WTC11 (cell line): ENCODE results near the gene RTN4RL1. TPM values are rescaled to one million over a fixed set of nuclear protein-coding genes. Genes with fewer than 3 reads are reported as not detected.

Experiments
- ATAC-seq: fragments of 200-7000 bp; cut with Tn5 transposase; 2 replicates; pipeline ENCODE4 v1.10.0; 2021; ENCODE audit warnings: mild to moderate bottlenecking, moderate library complexity
- CTCF ChIA-PET: fragments of 300-600 bp; sonication (Branson Sonifier 250); formaldehyde crosslinking; loops from one replicate; lab custom pipeline; 2021; ENCODE audit warnings: antibody characterized with exemption; lab: Charles Lee
- POLR2A ChIA-PET: fragments of 350-600 bp; sonication (Branson Sonifier 250); formaldehyde crosslinking; loops from one replicate; lab custom pipeline; 2021; ENCODE audit warnings: antibody characterized with exemption; lab: Charles Lee
- DNase-seq: peaks from one replicate; pipeline ENCODE4 v3.0.0; 2021; ENCODE audit warnings: low spot score
- H3K27ac Mint-ChIP-seq: 2 replicates; pipeline ENCODE4 v1.8.0; 2021; ENCODE audit warnings: mixed read lengths
- H3K27me3 Mint-ChIP-seq: 2 replicates; pipeline ENCODE4 v1.8.0; 2021; ENCODE audit warnings: low read depth, mild to moderate bottlenecking, moderate library complexity, mixed read lengths
- H3K36me3 Mint-ChIP-seq: 2 replicates; pipeline ENCODE4 v1.8.0; 2021; ENCODE audit warnings: mixed read lengths
- H3K4me1 Mint-ChIP-seq: 2 replicates; pipeline ENCODE4 v1.8.0; 2022; ENCODE audit warnings: mixed read lengths
- H3K4me3 Mint-ChIP-seq: 2 replicates; pipeline ENCODE4 v1.8.0; 2021; ENCODE audit warnings: mild to moderate bottlenecking, moderate library complexity, mixed read lengths
- H3K9me3 Mint-ChIP-seq: 2 replicates; pipeline ENCODE4 v1.8.0; 2021; ENCODE audit warnings: mixed read lengths
- CBFB ChIP-seq: sonication (generic); formaldehyde crosslinking; IDR thresholded peaks from 2 replicates; pipeline ENCODE4 v1.8.1; 2022; ENCODE audit warnings: mild to moderate bottlenecking, low read depth, missing genetic modification reagents
- CREM ChIP-seq: sonication (generic); formaldehyde crosslinking; IDR thresholded peaks from 2 replicates; pipeline ENCODE4 v1.8.1; 2022; ENCODE audit warnings: mild to moderate bottlenecking, missing genetic modification reagents, moderate library complexity
- ETV6 ChIP-seq: sonication (generic); formaldehyde crosslinking; IDR thresholded peaks from 2 replicates; pipeline ENCODE4 v1.8.1; 2022; ENCODE audit warnings: mild to moderate bottlenecking, missing genetic modification reagents
- FOXJ3 ChIP-seq: sonication (generic); formaldehyde crosslinking; IDR thresholded peaks from 2 replicates; pipeline ENCODE4 v1.9.0; 2021; ENCODE audit warnings: missing genetic modification reagents, mild to moderate bottlenecking, borderline replicate concordance
- GRHL2 ChIP-seq: fragments of 250-450 bp; sonication (Bioruptor Pico); IDR thresholded peaks from 2 replicates; pipeline ENCODE4 v1.8.0; 2022; ENCODE audit warnings: mild to moderate bottlenecking, moderate library complexity; ENCODE audit not compliant: insufficient replicate concordance, severe bottlenecking
- HMGA2 ChIP-seq: fragments of 250-450 bp; sonication (Bioruptor Pico); IDR thresholded peaks from 2 replicates; pipeline ENCODE4 v1.4.0; 2021; ENCODE audit warnings: mild to moderate bottlenecking, moderate library complexity
- NFATC4 ChIP-seq: fragments of 250-450 bp; sonication (Bioruptor Pico); IDR thresholded peaks from 2 replicates; pipeline ENCODE4 v1.9.0; 2021; ENCODE audit warnings: mild to moderate bottlenecking
- NFE2L1 ChIP-seq: sonication (generic); formaldehyde crosslinking; IDR thresholded peaks from 2 replicates; pipeline ENCODE4 v1.8.1; 2023; ENCODE audit warnings: missing genetic modification reagents
- NR2C2 ChIP-seq: sonication (generic); formaldehyde crosslinking; IDR thresholded peaks from 2 replicates; pipeline ENCODE4 v1.8.0; 2022; ENCODE audit warnings: mild to moderate bottlenecking, missing genetic modification reagents
- RORB ChIP-seq: fragments of 250-450 bp; sonication (Bioruptor Pico); IDR thresholded peaks from 2 replicates; pipeline ENCODE4 v1.9.0; 2021; ENCODE audit warnings: mild to moderate bottlenecking
- SMAD3 ChIP-seq: sonication (generic); formaldehyde crosslinking; IDR thresholded peaks from 2 replicates; pipeline ENCODE4 v1.8.0; 2022; ENCODE audit warnings: missing genetic modification reagents, mild to moderate bottlenecking, borderline replicate concordance
- TEAD4 ChIP-seq: sonication (generic); formaldehyde crosslinking; IDR thresholded peaks from 2 replicates; pipeline ENCODE4 v1.8.0; 2022; ENCODE audit warnings: mild to moderate bottlenecking, missing genetic modification reagents
- ZBTB21 ChIP-seq: sonication (generic); formaldehyde crosslinking; IDR thresholded peaks from 2 replicates; pipeline ENCODE4 v1.8.1; 2023; ENCODE audit warnings: mild to moderate bottlenecking, missing genetic modification reagents, borderline replicate concordance
- ZNF317 ChIP-seq: sonication (generic); formaldehyde crosslinking; IDR thresholded peaks from 2 replicates; pipeline ENCODE4 v1.8.1; 2023; ENCODE audit warnings: low read depth, mild to moderate bottlenecking, moderate library complexity, missing genetic modification reagents, borderline replicate concordance
- total RNA-seq: library from RNA; stranded (reverse); gene quantifications from 3 replicates; pipeline ENCODE4 v1.2.3, GENCODE V29; 2021
- TF ChIP-seq, protein P1 (sequence below): sonication (generic); formaldehyde crosslinking; conservative IDR thresholded peaks from 2 replicates; pipeline ENCODE4 v1.8.1; 2023; ENCODE audit warnings: mild to moderate bottlenecking, low read depth, missing genetic modification reagents, moderate library complexity
- TF ChIP-seq, protein P2 (sequence below): fragments of 200-600 bp; IDR thresholded peaks from 2 replicates; pipeline ENCODE4 v1.8.0; 2022; ENCODE audit warnings: antibody characterized with exemption
- TF ChIP-seq, protein P3 (sequence below): fragments of 250-450 bp; sonication (Bioruptor Pico); IDR thresholded peaks from 2 replicates; pipeline ENCODE4 v1.9.0; 2021; ENCODE audit warnings: mild to moderate bottlenecking
- TF ChIP-seq, protein P4 (sequence below): sonication (generic); formaldehyde crosslinking; IDR thresholded peaks from 2 replicates; pipeline ENCODE4 v1.8.1; 2022; ENCODE audit warnings: low read depth, missing genetic modification reagents, borderline replicate concordance
- TF ChIP-seq, protein P5 (sequence below): sonication (generic); formaldehyde crosslinking; IDR thresholded peaks from 2 replicates; pipeline ENCODE4 v1.8.0; 2023; ENCODE audit warnings: mild to moderate bottlenecking, missing genetic modification reagents
- TF ChIP-seq, protein P6 (sequence below): fragments of 250-450 bp; sonication (Bioruptor Pico); IDR thresholded peaks from 2 replicates; pipeline ENCODE4 v1.9.0; 2021; ENCODE audit warnings: mild to moderate bottlenecking
- TF ChIP-seq, protein P7 (sequence below): sonication (generic); formaldehyde crosslinking; IDR thresholded peaks from 2 replicates; pipeline ENCODE4 v1.8.1; 2022; ENCODE audit warnings: mild to moderate bottlenecking, moderate library complexity, missing genetic modification reagents
- TF ChIP-seq, protein P8 (sequence below): sonication (generic); formaldehyde crosslinking; IDR thresholded peaks from 2 replicates; pipeline ENCODE4 v1.8.1; 2023; ENCODE audit warnings: mild to moderate bottlenecking, missing genetic modification reagents, moderate library complexity

Gene RTN4RL1
- total RNA-seq, 1 experiment from 2014 or later: 0.72 TPM

DNA sequence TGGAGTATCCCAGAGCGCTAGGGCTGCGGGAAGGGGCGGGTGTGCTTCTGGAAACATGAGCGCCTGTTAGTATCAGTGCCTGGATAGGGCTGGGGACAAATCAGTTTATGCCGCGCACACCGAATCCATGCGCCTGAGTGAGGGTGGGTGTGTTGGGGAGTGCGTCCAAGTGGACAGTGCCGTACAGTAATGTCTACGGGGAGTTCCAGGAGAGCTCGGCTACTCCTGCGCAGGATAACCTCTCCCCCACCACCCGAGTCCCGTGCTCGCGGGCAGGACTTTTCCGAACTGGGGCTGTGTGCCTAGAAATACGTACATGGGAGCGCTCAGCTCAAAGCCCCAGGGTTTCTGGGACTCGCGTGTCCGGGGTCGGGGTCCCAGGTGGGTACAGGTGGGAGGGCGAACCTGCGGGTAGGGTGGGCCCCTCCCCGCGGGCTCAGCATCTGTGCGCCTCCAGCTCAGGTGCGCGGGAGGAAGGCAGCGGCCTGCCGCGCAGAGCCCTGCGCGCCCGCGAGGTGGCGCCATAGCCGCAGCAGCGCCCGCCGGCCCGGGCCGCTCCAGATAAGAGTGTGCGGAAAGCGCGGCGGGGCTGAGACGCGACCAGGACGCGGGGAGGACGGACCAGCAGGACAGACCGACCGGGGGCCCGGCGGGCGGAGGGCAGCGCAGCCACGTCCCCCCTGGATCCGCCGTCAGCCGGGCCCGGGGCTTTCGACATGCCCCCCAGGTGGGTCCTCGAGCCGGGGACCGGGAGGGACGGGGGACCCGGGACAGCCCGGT is 29.6 kb upstream of the RTN4RL1 start, which contains the start of gene HIC1 (continued):
- TF ChIP-seq, protein P1, sequence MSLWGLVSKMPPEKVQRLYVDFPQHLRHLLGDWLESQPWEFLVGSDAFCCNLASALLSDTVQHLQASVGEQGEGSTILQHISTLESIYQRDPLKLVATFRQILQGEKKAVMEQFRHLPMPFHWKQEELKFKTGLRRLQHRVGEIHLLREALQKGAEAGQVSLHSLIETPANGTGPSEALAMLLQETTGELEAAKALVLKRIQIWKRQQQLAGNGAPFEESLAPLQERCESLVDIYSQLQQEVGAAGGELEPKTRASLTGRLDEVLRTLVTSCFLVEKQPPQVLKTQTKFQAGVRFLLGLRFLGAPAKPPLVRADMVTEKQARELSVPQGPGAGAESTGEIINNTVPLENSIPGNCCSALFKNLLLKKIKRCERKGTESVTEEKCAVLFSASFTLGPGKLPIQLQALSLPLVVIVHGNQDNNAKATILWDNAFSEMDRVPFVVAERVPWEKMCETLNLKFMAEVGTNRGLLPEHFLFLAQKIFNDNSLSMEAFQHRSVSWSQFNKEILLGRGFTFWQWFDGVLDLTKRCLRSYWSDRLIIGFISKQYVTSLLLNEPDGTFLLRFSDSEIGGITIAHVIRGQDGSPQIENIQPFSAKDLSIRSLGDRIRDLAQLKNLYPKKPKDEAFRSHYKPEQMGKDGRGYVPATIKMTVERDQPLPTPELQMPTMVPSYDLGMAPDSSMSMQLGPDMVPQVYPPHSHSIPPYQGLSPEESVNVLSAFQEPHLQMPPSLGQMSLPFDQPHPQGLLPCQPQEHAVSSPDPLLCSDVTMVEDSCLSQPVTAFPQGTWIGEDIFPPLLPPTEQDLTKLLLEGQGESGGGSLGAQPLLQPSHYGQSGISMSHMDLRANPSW: no peak
- TF ChIP-seq CREM (CRISPR knock-in tag) (no peak), CBFB (CRISPR knock-in tag) (peak; percentile 42; the same call in 1 of the 2 replicates), ZBTB21 (peak; percentile 35; the same call in 1 of the 2 replicates)
- TF ChIP-seq, protein P2, sequence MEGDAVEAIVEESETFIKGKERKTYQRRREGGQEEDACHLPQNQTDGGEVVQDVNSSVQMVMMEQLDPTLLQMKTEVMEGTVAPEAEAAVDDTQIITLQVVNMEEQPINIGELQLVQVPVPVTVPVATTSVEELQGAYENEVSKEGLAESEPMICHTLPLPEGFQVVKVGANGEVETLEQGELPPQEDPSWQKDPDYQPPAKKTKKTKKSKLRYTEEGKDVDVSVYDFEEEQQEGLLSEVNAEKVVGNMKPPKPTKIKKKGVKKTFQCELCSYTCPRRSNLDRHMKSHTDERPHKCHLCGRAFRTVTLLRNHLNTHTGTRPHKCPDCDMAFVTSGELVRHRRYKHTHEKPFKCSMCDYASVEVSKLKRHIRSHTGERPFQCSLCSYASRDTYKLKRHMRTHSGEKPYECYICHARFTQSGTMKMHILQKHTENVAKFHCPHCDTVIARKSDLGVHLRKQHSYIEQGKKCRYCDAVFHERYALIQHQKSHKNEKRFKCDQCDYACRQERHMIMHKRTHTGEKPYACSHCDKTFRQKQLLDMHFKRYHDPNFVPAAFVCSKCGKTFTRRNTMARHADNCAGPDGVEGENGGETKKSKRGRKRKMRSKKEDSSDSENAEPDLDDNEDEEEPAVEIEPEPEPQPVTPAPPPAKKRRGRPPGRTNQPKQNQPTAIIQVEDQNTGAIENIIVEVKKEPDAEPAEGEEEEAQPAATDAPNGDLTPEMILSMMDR: peak; percentile 86

DNA sequence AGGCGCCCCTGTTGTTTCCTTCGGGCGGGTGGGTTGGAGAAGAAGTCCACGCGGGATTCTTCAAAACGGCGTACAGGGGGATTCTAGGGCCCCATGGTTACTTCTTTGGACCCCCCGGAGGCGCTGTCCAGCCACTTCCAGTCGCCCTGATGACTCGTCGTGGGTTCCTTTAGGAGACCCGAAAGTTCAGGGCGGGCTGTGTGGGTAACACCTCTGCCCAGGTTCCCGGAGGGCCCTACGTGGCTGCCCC is 29.1 kb upstream of the RTN4RL1 start:
- H3K27ac Mint-ChIP-seq: no peak overlapping the region
- no peaks in the 10 kb centered on the region for H3K9me3 Mint-ChIP-seq
- CTCF ChIA-PET: interaction anchor here (0.5 to 6.2 kb wide), 51 partner anchors 8 to 337 kb away, joined by 3 to 229 read pairs (median 5); partner anchors contain the start of genes DPH1, OVCA2, SGSM2 and TSR1
- H3K4me3 Mint-ChIP-seq: peak overlapping the region; percentile 60
- H3K4me1 Mint-ChIP-seq: no peaks in the 10 kb centered on the region
- H3K27me3 Mint-ChIP-seq: peaks cover 67% of the 10 kb centered on the region
- no peaks in the 10 kb centered on the region for H3K36me3 Mint-ChIP-seq
- no peak for DNase-seq
- ATAC-seq: no peak
- POLR2A ChIA-PET: no interaction called here
- TF ChIP-seq, protein P3, sequence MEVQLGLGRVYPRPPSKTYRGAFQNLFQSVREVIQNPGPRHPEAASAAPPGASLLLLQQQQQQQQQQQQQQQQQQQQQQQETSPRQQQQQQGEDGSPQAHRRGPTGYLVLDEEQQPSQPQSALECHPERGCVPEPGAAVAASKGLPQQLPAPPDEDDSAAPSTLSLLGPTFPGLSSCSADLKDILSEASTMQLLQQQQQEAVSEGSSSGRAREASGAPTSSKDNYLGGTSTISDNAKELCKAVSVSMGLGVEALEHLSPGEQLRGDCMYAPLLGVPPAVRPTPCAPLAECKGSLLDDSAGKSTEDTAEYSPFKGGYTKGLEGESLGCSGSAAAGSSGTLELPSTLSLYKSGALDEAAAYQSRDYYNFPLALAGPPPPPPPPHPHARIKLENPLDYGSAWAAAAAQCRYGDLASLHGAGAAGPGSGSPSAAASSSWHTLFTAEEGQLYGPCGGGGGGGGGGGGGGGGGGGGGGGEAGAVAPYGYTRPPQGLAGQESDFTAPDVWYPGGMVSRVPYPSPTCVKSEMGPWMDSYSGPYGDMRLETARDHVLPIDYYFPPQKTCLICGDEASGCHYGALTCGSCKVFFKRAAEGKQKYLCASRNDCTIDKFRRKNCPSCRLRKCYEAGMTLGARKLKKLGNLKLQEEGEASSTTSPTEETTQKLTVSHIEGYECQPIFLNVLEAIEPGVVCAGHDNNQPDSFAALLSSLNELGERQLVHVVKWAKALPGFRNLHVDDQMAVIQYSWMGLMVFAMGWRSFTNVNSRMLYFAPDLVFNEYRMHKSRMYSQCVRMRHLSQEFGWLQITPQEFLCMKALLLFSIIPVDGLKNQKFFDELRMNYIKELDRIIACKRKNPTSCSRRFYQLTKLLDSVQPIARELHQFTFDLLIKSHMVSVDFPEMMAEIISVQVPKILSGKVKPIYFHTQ (CRISPR knock-in tag): no peak
- TF ChIP-seq FOXJ3 (CRISPR knock-in tag): no peak
- no peak for TF ChIP-seq HMGA2 (CRISPR knock-in tag)
- TF ChIP-seq, protein P4, sequence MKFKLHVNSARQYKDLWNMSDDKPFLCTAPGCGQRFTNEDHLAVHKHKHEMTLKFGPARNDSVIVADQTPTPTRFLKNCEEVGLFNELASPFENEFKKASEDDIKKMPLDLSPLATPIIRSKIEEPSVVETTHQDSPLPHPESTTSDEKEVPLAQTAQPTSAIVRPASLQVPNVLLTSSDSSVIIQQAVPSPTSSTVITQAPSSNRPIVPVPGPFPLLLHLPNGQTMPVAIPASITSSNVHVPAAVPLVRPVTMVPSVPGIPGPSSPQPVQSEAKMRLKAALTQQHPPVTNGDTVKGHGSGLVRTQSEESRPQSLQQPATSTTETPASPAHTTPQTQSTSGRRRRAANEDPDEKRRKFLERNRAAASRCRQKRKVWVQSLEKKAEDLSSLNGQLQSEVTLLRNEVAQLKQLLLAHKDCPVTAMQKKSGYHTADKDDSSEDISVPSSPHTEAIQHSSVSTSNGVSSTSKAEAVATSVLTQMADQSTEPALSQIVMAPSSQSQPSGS: no peak
- TF ChIP-seq, protein P5, sequence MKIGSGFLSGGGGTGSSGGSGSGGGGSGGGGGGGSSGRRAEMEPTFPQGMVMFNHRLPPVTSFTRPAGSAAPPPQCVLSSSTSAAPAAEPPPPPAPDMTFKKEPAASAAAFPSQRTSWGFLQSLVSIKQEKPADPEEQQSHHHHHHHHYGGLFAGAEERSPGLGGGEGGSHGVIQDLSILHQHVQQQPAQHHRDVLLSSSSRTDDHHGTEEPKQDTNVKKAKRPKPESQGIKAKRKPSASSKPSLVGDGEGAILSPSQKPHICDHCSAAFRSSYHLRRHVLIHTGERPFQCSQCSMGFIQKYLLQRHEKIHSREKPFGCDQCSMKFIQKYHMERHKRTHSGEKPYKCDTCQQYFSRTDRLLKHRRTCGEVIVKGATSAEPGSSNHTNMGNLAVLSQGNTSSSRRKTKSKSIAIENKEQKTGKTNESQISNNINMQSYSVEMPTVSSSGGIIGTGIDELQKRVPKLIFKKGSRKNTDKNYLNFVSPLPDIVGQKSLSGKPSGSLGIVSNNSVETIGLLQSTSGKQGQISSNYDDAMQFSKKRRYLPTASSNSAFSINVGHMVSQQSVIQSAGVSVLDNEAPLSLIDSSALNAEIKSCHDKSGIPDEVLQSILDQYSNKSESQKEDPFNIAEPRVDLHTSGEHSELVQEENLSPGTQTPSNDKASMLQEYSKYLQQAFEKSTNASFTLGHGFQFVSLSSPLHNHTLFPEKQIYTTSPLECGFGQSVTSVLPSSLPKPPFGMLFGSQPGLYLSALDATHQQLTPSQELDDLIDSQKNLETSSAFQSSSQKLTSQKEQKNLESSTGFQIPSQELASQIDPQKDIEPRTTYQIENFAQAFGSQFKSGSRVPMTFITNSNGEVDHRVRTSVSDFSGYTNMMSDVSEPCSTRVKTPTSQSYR (CRISPR knock-in tag): no peak
- TF ChIP-seq NR2C2 (CRISPR knock-in tag): no peak
- TF ChIP-seq ZNF317 (CRISPR knock-in tag): no peak
- TF ChIP-seq, protein P6, sequence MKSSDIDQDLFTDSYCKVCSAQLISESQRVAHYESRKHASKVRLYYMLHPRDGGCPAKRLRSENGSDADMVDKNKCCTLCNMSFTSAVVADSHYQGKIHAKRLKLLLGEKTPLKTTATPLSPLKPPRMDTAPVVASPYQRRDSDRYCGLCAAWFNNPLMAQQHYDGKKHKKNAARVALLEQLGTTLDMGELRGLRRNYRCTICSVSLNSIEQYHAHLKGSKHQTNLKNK: no peak
- no peak for TF ChIP-seq RORB (CRISPR knock-in tag)
- TF ChIP-seq NFATC4 (CRISPR knock-in tag): no peak
- TF ChIP-seq, protein P7, sequence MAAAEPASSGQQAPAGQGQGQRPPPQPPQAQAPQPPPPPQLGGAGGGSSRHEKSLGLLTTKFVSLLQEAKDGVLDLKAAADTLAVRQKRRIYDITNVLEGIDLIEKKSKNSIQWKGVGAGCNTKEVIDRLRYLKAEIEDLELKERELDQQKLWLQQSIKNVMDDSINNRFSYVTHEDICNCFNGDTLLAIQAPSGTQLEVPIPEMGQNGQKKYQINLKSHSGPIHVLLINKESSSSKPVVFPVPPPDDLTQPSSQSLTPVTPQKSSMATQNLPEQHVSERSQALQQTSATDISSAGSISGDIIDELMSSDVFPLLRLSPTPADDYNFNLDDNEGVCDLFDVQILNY (CRISPR knock-in tag): no peak
- TF ChIP-seq ETV6 (CRISPR knock-in tag): no peak
- TF ChIP-seq TEAD4 (CRISPR knock-in tag): no peak
- TF ChIP-seq SMAD3 (CRISPR knock-in tag): no peak
- TF ChIP-seq NFE2L1 (CRISPR knock-in tag): no peak
- TF ChIP-seq, protein P8, sequence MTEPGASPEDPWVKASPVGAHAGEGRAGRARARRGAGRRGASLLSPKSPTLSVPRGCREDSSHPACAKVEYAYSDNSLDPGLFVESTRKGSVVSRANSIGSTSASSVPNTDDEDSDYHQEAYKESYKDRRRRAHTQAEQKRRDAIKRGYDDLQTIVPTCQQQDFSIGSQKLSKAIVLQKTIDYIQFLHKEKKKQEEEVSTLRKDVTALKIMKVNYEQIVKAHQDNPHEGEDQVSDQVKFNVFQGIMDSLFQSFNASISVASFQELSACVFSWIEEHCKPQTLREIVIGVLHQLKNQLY (CRISPR knock-in tag): no peak
- TF ChIP-seq GRHL2 (CRISPR knock-in tag): no peak
